NCI-H2196 (cell line): ENCODE data around the gene DMAP1.

Experiments used
- DNase-seq: peaks from one replicate; lab custom pipeline; 2025; ENCODE audit not compliant: unreplicated experiment; lab: John Stamatoyannopoulos, UW

The DMAP1 gene

GRCh38 chr1:44228218-44228617 lies 14.9 kb downstream of the DMAP1 start:
- no peak for DNase-seq

- DNase-seq, result no peak
Measured at GRCh38 chr1:44229435-44230167, 16.3 kb downstream of the DMAP1 start.

GRCh38 chr1:44230796-44231195 lies 17.5 kb downstream of the DMAP1 start:
- DNase-seq, result no peak

GRCh38 chr1:44233593-44233992 lies 20.3 kb downstream of the DMAP1 start:
- no peak for DNase-seq

- no peak for DNase-seq
Measured at GRCh38 chr1:44235808-44236207, 22.5 kb downstream of the DMAP1 start.

- no peak for DNase-seq
Measured at GRCh38 chr1:44236490-44237272, 23.4 kb downstream of the DMAP1 start.

- no peak for DNase-seq
Measured at GRCh38 chr1:44237721-44238457, 24.6 kb downstream of the DMAP1 start.

- no peak for DNase-seq
Measured at GRCh38 chr1:44238660-44239059, 25.4 kb downstream of the DMAP1 start.

- no peak for DNase-seq
Measured at GRCh38 chr1:44239331-44239960, 26.2 kb downstream of the DMAP1 start.

- no peak for DNase-seq
Measured at GRCh38 chr1:44239961-44240371, 26.7 kb downstream of the DMAP1 start.

GRCh38 chr1:44240802-44241671 lies 27.8 kb downstream of the DMAP1 start:
- no peak for DNase-seq

- DNase-seq, result no peak
Measured at GRCh38 chr1:44242746-44243145, 29.5 kb downstream of the DMAP1 start.

- no peak for DNase-seq
Measured at GRCh38 chr1:44243782-44244495, 30.7 kb downstream of the DMAP1 start.

- no peak for DNase-seq
Measured at GRCh38 chr1:44244986-44245385, 31.7 kb downstream of the DMAP1 start.

GRCh38 chr1:44246806-44247205 lies 33.5 kb downstream of the DMAP1 start:
- peak; percentile 21 for DNase-seq

- no peak for DNase-seq
Measured at GRCh38 chr1:44249543-44249942, 36.3 kb downstream of the DMAP1 start.

GRCh38 chr1:44250068-44250781 lies 37.0 kb downstream of the DMAP1 start:
- no peak for DNase-seq

- DNase-seq, result no peak
Measured at GRCh38 chr1:44251486-44251885, 38.2 kb downstream of the DMAP1 start.
